Right hindlimb (tissue), 1 donor: Measurements from ENCODE around the gene SLFNL1.

Experiments used
- DNase-seq: peaks from one replicate; pipeline ENCODE4 v3.0.0-alpha.2; 2018

Gene SLFNL1

GRCh38 chr1:41019353-41019745 is 2.2 kb downstream of the SLFNL1 start:
- DNase-seq = no peak

GRCh38 chr1:41018018-41018410 is 3.5 kb downstream of the SLFNL1 start:
- DNase-seq = no peak

GRCh38 chr1:41017141-41018017 is 4.1 kb downstream of the SLFNL1 start:
- DNase-seq = no peak

- no peak for DNase-seq
Observed at GRCh38 chr1:41015897-41016470, 5.5 kb downstream of the SLFNL1 start.

- DNase-seq = no peak
Observed at GRCh38 chr1:41015281-41015896, 6.1 kb downstream of the SLFNL1 start.

- DNase-seq = no peak
Observed at GRCh38 chr1:41014871-41015270, 6.7 kb downstream of the SLFNL1 start.

GRCh38 chr1:41013796-41014195 is 7.7 kb downstream of the SLFNL1 start:
- DNase-seq = no peak

- DNase-seq = no peak
Observed at GRCh38 chr1:41013024-41013423, 8.5 kb downstream of the SLFNL1 start.

GRCh38 chr1:41010345-41010744 is 11.2 kb downstream of the SLFNL1 start:
- no peak for DNase-seq

GRCh38 chr1:41009466-41009865 is 12.1 kb downstream of the SLFNL1 start:
- no peak for DNase-seq

- no peak for DNase-seq
Observed at GRCh38 chr1:41006942-41007865, 14.3 kb downstream of the SLFNL1 start.

GRCh38 chr1:41005876-41006275 is 15.6 kb downstream of the SLFNL1 start:
- no peak for DNase-seq

- DNase-seq = peak; percentile 91
Observed at GRCh38 chr1:41003640-41004220, 17.8 kb downstream of the SLFNL1 start.

GRCh38 chr1:41003127-41003639 is 18.3 kb downstream of the SLFNL1 start:
- DNase-seq = no peak

GRCh38 chr1:40998668-40999067 is 22.9 kb downstream of the SLFNL1 start:
- no peak for DNase-seq

- DNase-seq = no peak
Observed at GRCh38 chr1:40997096-40997495, 24.4 kb downstream of the SLFNL1 start.

GRCh38 chr1:40989066-40989465 is 32.5 kb downstream of the SLFNL1 start:
- DNase-seq = no peak

- no peak for DNase-seq
Observed at GRCh38 chr1:40988280-40988679, 33.2 kb downstream of the SLFNL1 start.

- DNase-seq = no peak
Observed at GRCh38 chr1:40987439-40988276, 33.9 kb downstream of the SLFNL1 start.

- peak; percentile 53 for DNase-seq
Observed at GRCh38 chr1:40986956-40987355, 34.6 kb downstream of the SLFNL1 start.

GRCh38 chr1:40986328-40986783 is 35.2 kb downstream of the SLFNL1 start:
- DNase-seq = no peak
